HepG2 (cell line): ENCODE measurements around the gene PPP1R27. TPM values are rescaled to one million over a fixed set of nuclear protein-coding genes. Genes with fewer than 3 reads are reported as not detected.
A peak's percentile ranks its signal among the peaks of the same experiment; 100 is the strongest.

ENCODE experiments used
- ATAC-seq: fragments of 200-7000 bp; cut with Tn5 transposase; 3 replicates; pipeline ENCODE4 v1.9.1; 2020; ENCODE audit warnings: mild to moderate bottlenecking, moderate library complexity
- BruUV-seq: library from RNA; stranded (reverse); fragments of 400-500 nt; replicated peaks from 2 replicates; lab custom pipeline; 2021; lab: Mats Ljungman, UMichigan
- CTCF ChIA-PET: fragments of 300-600 bp; formaldehyde crosslinking; extraction: SDS; loops from one replicate; lab custom pipeline; 2021; ENCODE audit warnings: low total read pairs, inconsistent platforms, low intra/inter-chr PET ratio; lab: Yijun Ruan, JAX
- POLR2A ChIA-PET: fragments of 350-600 bp; sonication (Branson Sonifier 250); formaldehyde crosslinking; loops from one replicate; lab custom pipeline; 2020; ENCODE audit warnings: antibody characterized with exemption, inconsistent platforms; lab: Yijun Ruan, JAX
- DNase-seq: peaks from one replicate; pipeline ENCODE4 v3.0.0-alpha.2; 2015; ENCODE audit warnings: low spot score
- FAIRE-seq: peaks from 3 replicates; lab custom pipeline; 2011; peaks lifted over from hg19 to GRCh38; lab: Jason Lieb, UNC
- H2AFZ ChIP-seq: one replicate; pipeline ENCODE4 v1.6.1; 2011; ENCODE audit warnings: low read length, inconsistent platforms
- H3K27ac ChIP-seq: fragments of 300-600 bp; 3 replicates; pipeline ENCODE4 v1.8.0; 2011; ENCODE audit warnings: mixed run types, mild to moderate bottlenecking, mixed read lengths, low read length, inconsistent platforms; ENCODE audit not compliant: insufficient read depth; ENCODE audit errors: extremely low read length
- H3K27me3 ChIP-seq, 2 experiments: fragments of 200-600 bp in 1 of 2; 2 replicates in 1 of 2; 3 replicates in 1 of 2; pipeline versions ENCODE4 v1.6.0 to v1.8.0; 2011; ENCODE audit warnings: low read length in 2 of 2, mild to moderate bottlenecking in 2 of 2, moderate library complexity in 2 of 2, inconsistent platforms in 1 of 2; ENCODE audit not compliant: insufficient read depth in 2 of 2, control insufficient read depth in 1 of 2
- H3K36me3 ChIP-seq, 2 experiments: fragments of 200-600 bp in 1 of 2; replicated peaks in 1 of 2; 2 replicates in 1 of 2; 3 replicates in 1 of 2; pipeline versions ENCODE4 v1.5.1 to v1.8.0; 2011; ENCODE audit warnings: low read length in 2 of 2, inconsistent platforms in 1 of 2; ENCODE audit not compliant: insufficient read depth in 2 of 2, control insufficient read depth in 1 of 2
- H3K4me1 ChIP-seq: 2 replicates; pipeline ENCODE4 v1.5.1; 2012; ENCODE audit warnings: low read length, inconsistent platforms; ENCODE audit not compliant: insufficient read depth
- H3K4me2 ChIP-seq: 2 replicates; pipeline ENCODE4 v1.6.0; 2011; ENCODE audit warnings: low read depth, low read length, inconsistent platforms
- H3K4me3 ChIP-seq, 3 experiments: fragments of 200-600 bp in 1 of 3; sonication (generic), shearing (Covaris generic) in 1 of 3; replicated peaks in 1 of 3; 2 replicates each; pipeline ENCODE4 v1.5.1; 2011 to 2016; ENCODE audit warnings: low read length in 3 of 3, inconsistent platforms in 2 of 3, low read depth in 2 of 3, mild to moderate bottlenecking in 2 of 3, control low read depth in 1 of 3, mixed read lengths in 1 of 3; ENCODE audit not compliant: insufficient read depth in 1 of 3
- H3K79me2 ChIP-seq: one replicate; pipeline ENCODE4 v1.6.1; 2011; ENCODE audit warnings: low read length, inconsistent platforms; ENCODE audit not compliant: insufficient read depth
- H3K9ac ChIP-seq: 2 replicates; pipeline ENCODE4 v1.6.0; 2011; ENCODE audit warnings: mild to moderate bottlenecking, low read depth, low read length, inconsistent platforms; ENCODE audit not compliant: insufficient read depth
- H3K9me3 ChIP-seq: 2 replicates; pipeline ENCODE4 v1.5.1; 2012; ENCODE audit warnings: mild to moderate bottlenecking, low read length
- H4K20me1 ChIP-seq: 2 replicates; pipeline ENCODE4 v1.6.0; 2011; ENCODE audit warnings: inconsistent platforms, mild to moderate bottlenecking, low read length, moderate library complexity; ENCODE audit not compliant: insufficient read depth
- GATA4 ChIP-seq: sonication (generic); IDR thresholded peaks from 2 replicates; pipeline ENCODE4 v1.6.1; 2016; ENCODE audit warnings: antibody characterized with exemption, low read depth, borderline replicate concordance
- HNRNPL ChIP-seq: fragments of 200-400 bp; formaldehyde crosslinking; IDR thresholded peaks from 2 replicates; pipeline ENCODE4 v1.6.1; 2017; ENCODE audit warnings: mild to moderate bottlenecking, low read depth, low read length
- MBNL3 ChIP-seq: fragments of 250-450 bp; sonication (Bioruptor Pico); conservative IDR thresholded peaks from 2 replicates; pipeline ENCODE4 v1.8.0; 2022; ENCODE audit warnings: mild to moderate bottlenecking, inconsistent platforms
- THYN1 ChIP-seq: sonication (generic); formaldehyde crosslinking; IDR thresholded peaks from 2 replicates; pipeline ENCODE4 v1.8.1; 2023; ENCODE audit warnings: low read depth, mild to moderate bottlenecking, moderate library complexity, missing genetic modification reagents, borderline replicate concordance
- WGBS: methylation state at CpG from one replicate; pipeline ENCODE4 v1.1.6; 2017; ENCODE audit warnings: low lambda C conversion rate; 5-methylcytosine and 5-hydroxymethylcytosine counted together
- in situ Hi-C: cut with HindIII; loops from 2 replicates; pipeline ENCODE4 v1.10.0; 2017; ENCODE audit warnings: low pct_unique_long_range_greater_than_20kb; ENCODE audit not compliant: extremely low pct_ligation_motif_present
- intact Hi-C: fragments of 100-400 bp; cut with micrococcal nuclease; formaldehyde crosslinking; loops from one replicate; pipeline ENCODE4 v1.10.0; 2022; ENCODE audit not compliant: unreplicated experiment
- polyA plus RNA-seq, 8 experiments: library from polyadenylated mRNA; depleted of rRNA in 3 of 8; stranded (reverse) in 7 of 8; unstranded in 1 of 8; fragments of >200 nt; fragmentation: Illumina TruSeq in 4 of 8; extraction: Trizol in 4 of 8; gene quantifications; 2 replicates each; pipeline versions ENCODE4 v1.2.1 to v1.2.3, GENCODE V29; 2011 to 2016; ENCODE audit warnings: low read depth in 4 of 8, missing spikeins in 1 of 8, mixed read lengths in 1 of 8; ENCODE audit not compliant: insufficient read depth in 1 of 8
- total RNA-seq, 5 experiments: library from RNA; depleted of rRNA; stranded (reverse); fragments of >200 nt; fragmentation: Illumina TruSeq; extraction: Trizol; gene quantifications; 2 replicates each; pipeline ENCODE4 v1.2.3, GENCODE V29; 2016; ENCODE audit warnings: low read depth in 1 of 5

Gene PPP1R27
- total and polyA plus RNA-seq, 2 of the 13 experiments (the other 11 are each of a cell fraction or from before 2014, with no cell fraction given): 0.17 to 1.00 TPM

GRCh38 chr17:81813371-81813684 is 21.5 kb downstream of the PPP1R27 start (continued):
- TF ChIP-seq MBNL3 (CRISPR knock-in tag): no peak
- TF ChIP-seq THYN1 (CRISPR knock-in tag): no peak

GRCh38 chr17:81812571-81813370 is 22.1 kb downstream of the PPP1R27 start:
- ATAC-seq (no peak), FAIRE-seq (no peak), DNase-seq (no peak)
- WGBS: 66% methylated on average over 37 of the region's 45 CpGs
- H3K4me1 ChIP-seq: peaks cover 35% of the 10 kb centered on the region
- in situ Hi-C loops: no loop called here
- H3K79me2 ChIP-seq: no peaks in the 10 kb centered on the region
- no TSS peak for BruUV-seq
- H3K27ac ChIP-seq: no peak overlapping the region
- CTCF ChIA-PET: no interaction called here
- no peaks in the 10 kb centered on the region for H4K20me1 ChIP-seq
- H3K9ac ChIP-seq: no peak overlapping the region
- intact Hi-C loops: no loop called here
- POLR2A ChIA-PET: interaction anchor here (0.7 to 1.8 kb wide), 3 partner anchors 14 to 85 kb away, joined by 3 to 7 read pairs (median 3); partner anchors contain the start of gene MCRIP1
- no peak overlapping the region for H2AFZ ChIP-seq
- 0 out of 2 replicates have a peak, but pooled peaks have one; percentile 58 for TF ChIP-seq HNRNPL
- no peak for TF ChIP-seq GATA4
- no peak overlapping the region for H3K4me2 ChIP-seq
- H3K4me3 ChIP-seq: no peak overlapping the region
- H3K36me3 ChIP-seq: no peaks in the 10 kb centered on the region
- peaks cover 9 to 35% of the 10 kb centered on the region in 2 experiments; a peak in 4 of 5 replicates for H3K27me3 ChIP-seq
- H3K9me3 ChIP-seq: no peaks in the 10 kb centered on the region
